ENCODE results near the gene SPRING1. TPM values are rescaled to one million over a fixed set of nuclear protein-coding genes. Genes with fewer than 3 reads are reported as not detected.
A peak's percentile ranks its signal among the peaks of the same experiment; 100 is the strongest.

The SPRING1 gene
- total and polyA plus RNA-seq, 2 of the 13 experiments (the other 11 are each of a cell fraction or from before 2014, with no cell fraction given) = 20.0 to 51.8 TPM

GRCh38 chr12:116734156-116734768 is 3.6 kb downstream of the SPRING1 start (continued):
- TF ChIP-seq RCOR2 (CRISPR knock-in tag; IDR thresholded peaks at IDR 0.05) (0 out of 2 replicates have a peak, but pooled peaks have one; percentile 64), ZNF546 (CRISPR knock-in tag; conservative IDR thresholded peaks at IDR 0.05) (no peak), PREB (CRISPR knock-in tag; IDR thresholded peaks at IDR 0.05) (no peak), PHF21A (CRISPR knock-in tag; IDR thresholded peaks at IDR 0.05) (peak; percentile 76; the same call in 1 of the 2 replicates), SKI (IDR thresholded peaks at IDR 0.05; ENCODE audit: partially characterized antibody) (peak; percentile 78), SOX5 (CRISPR knock-in tag; IDR thresholded peaks at IDR 0.05; ENCODE audit: borderline replicate concordance) (peak; percentile 68; the same call in 1 of the 2 replicates), EP300 (IDR thresholded peaks at IDR 0.05; ENCODE audit: low read depth in 2 of 2, low read length in 2 of 2) (peak in 1 of 2 experiments; percentile 91; a peak in 2 of 4 replicates), EP300 (CRISPR knock-in tag; IDR thresholded peaks at IDR 0.05; ENCODE audit: borderline replicate concordance) (peak; percentile 41; the same call in 1 of the 2 replicates), REPIN1 (CRISPR knock-in tag; IDR thresholded peaks at IDR 0.05; ENCODE audit: borderline replicate concordance, low read depth) (0 out of 2 replicates have a peak, but pooled peaks have one; percentile 36), SAP130 (CRISPR knock-in tag; IDR thresholded peaks at IDR 0.05; ENCODE audit: low read depth) (peak; percentile 78), ZXDC (CRISPR knock-in tag; IDR thresholded peaks at IDR 0.05) (no peak), NR2F2 (IDR thresholded peaks at IDR 0.05; ENCODE audit: borderline replicate concordance, low read depth) (peak; percentile 91), ZNF598 (CRISPR knock-in tag; IDR thresholded peaks at IDR 0.05; ENCODE audit: borderline replicate concordance) (no peak), DMAP1 (CRISPR knock-in tag; IDR thresholded peaks at IDR 0.05) (peak; percentile 45), PITX1 (CRISPR knock-in tag; IDR thresholded peaks at IDR 0.05) (0 out of 2 replicates have a peak, but pooled peaks have one; percentile 34), NR2C2 (CRISPR knock-in tag; IDR thresholded peaks at IDR 0.05; ENCODE audit: borderline replicate concordance) (peak; percentile 78), SMAD3 (CRISPR knock-in tag; IDR thresholded peaks at IDR 0.05) (no peak), KAT7 (CRISPR knock-in tag; IDR thresholded peaks at IDR 0.05; ENCODE audit: borderline replicate concordance) (no peak), KLF16 (CRISPR knock-in tag; IDR thresholded peaks at IDR 0.05) (0 out of 4 replicates have a peak, but pooled peaks of 1 of the 2 experiments have one; percentile 37)
- TF ChIP-seq, protein P1, sequence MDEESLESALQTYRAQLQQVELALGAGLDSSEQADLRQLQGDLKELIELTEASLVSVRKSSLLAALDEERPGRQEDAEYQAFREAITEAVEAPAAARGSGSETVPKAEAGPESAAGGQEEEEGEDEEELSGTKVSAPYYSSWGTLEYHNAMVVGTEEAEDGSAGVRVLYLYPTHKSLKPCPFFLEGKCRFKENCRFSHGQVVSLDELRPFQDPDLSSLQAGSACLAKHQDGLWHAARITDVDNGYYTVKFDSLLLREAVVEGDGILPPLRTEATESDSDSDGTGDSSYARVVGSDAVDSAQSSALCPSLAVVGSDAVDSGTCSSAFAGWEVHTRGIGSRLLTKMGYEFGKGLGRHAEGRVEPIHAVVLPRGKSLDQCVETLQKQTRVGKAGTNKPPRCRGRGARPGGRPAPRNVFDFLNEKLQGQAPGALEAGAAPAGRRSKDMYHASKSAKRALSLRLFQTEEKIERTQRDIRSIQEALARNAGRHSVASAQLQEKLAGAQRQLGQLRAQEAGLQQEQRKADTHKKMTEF (CRISPR knock-in tag; IDR thresholded peaks at IDR 0.05) = peak; percentile 51; the same call in 1 of the 2 replicates
- TF ChIP-seq, protein P2, sequence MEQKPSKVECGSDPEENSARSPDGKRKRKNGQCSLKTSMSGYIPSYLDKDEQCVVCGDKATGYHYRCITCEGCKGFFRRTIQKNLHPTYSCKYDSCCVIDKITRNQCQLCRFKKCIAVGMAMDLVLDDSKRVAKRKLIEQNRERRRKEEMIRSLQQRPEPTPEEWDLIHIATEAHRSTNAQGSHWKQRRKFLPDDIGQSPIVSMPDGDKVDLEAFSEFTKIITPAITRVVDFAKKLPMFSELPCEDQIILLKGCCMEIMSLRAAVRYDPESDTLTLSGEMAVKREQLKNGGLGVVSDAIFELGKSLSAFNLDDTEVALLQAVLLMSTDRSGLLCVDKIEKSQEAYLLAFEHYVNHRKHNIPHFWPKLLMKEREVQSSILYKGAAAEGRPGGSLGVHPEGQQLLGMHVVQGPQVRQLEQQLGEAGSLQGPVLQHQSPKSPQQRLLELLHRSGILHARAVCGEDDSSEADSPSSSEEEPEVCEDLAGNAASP (CRISPR knock-in tag; IDR thresholded peaks at IDR 0.05; ENCODE audit: borderline replicate concordance) = peak; percentile 62; the same call in 1 of the 2 replicates
- TF ChIP-seq, protein P3, sequence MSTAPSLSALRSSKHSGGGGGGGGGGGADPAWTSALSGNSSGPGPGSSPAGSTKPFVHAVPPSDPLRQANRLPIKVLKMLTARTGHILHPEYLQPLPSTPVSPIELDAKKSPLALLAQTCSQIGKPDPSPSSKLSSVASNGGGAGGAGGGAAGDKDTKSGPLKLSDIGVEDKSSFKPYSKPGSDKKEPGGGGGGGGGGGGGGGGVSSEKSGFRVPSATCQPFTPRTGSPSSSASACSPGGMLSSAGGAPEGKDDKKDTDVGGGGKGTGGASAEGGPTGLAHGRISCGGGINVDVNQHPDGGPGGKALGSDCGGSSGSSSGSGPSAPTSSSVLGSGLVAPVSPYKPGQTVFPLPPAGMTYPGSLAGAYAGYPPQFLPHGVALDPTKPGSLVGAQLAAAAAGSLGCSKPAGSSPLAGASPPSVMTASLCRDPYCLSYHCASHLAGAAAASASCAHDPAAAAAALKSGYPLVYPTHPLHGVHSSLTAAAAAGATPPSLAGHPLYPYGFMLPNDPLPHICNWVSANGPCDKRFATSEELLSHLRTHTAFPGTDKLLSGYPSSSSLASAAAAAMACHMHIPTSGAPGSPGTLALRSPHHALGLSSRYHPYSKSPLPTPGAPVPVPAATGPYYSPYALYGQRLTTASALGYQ (CRISPR knock-in tag; IDR thresholded peaks at IDR 0.05) = peak; percentile 63

Data from HepG2 (cell line).